H1 (cell line): ENCODE measurements around the gene FAM111A. TPM values are rescaled to one million over a fixed set of nuclear protein-coding genes. Genes with fewer than 3 reads are reported as not detected.

Experiments
- JUN ChIP-seq: IDR thresholded peaks from 2 replicates; pipeline ENCODE4 v1.6.1; 2011; ENCODE audit warnings: low read depth, mild to moderate bottlenecking, improper control_type of control experiment, low read length
- SP4 ChIP-seq: IDR thresholded peaks from 2 replicates; pipeline ENCODE4 v1.6.1; 2012; ENCODE audit warnings: low read length, inconsistent platforms
- SRF ChIP-seq: IDR thresholded peaks from 2 replicates; pipeline ENCODE4 v1.6.1; 2011; ENCODE audit warnings: mild to moderate bottlenecking, low read depth, low read length, moderate library complexity
- polyA plus RNA-seq, 7 experiments: library from polyadenylated mRNA; depleted of rRNA in 3 of 7; stranded (reverse) in 5 of 7; unstranded in 2 of 7; fragments of >200 nt in 5 of 7; fragments of 200-250 nt in 2 of 7; gene quantifications; 1 replicate in 5 of 7; 2 replicates in 1 of 7; 4 replicates in 1 of 7; pipeline versions ENCODE4 v1.2.1 to v1.2.3, GENCODE V29; 2011 to 2013; ENCODE audit warnings: missing spikeins in 2 of 7, mixed read lengths in 2 of 7
- total RNA-seq: library from RNA; stranded (reverse); fragmentation: NEBNext Ultra II Directional; extraction: Animal tissue kit (Norgen Biotek cat#: 25700); gene quantifications from 2 replicates; pipeline ENCODE4 v1.2.1, GENCODE V29; 2021
- TF ChIP-seq, protein P1 (sequence below), 3 experiments: IDR thresholded peaks; 1 replicate in 2 of 3; 2 replicates in 1 of 3; pipeline versions ENCODE4 v1.5.1 to v1.6.1; 2011; ENCODE audit warnings: low read length in 3 of 3, mild to moderate bottlenecking in 3 of 3, inconsistent platforms in 2 of 3, low read depth in 1 of 3, moderate library complexity in 1 of 3; ENCODE audit not compliant: insufficient read depth in 1 of 3; ENCODE audit errors: control extremely low read depth in 1 of 3

Gene FAM111A
- total and polyA plus RNA-seq, 2 of the 8 experiments (the other 6 are each of a cell fraction or from before 2014, with no cell fraction given): 10.2 to 29.9 TPM

DNA sequence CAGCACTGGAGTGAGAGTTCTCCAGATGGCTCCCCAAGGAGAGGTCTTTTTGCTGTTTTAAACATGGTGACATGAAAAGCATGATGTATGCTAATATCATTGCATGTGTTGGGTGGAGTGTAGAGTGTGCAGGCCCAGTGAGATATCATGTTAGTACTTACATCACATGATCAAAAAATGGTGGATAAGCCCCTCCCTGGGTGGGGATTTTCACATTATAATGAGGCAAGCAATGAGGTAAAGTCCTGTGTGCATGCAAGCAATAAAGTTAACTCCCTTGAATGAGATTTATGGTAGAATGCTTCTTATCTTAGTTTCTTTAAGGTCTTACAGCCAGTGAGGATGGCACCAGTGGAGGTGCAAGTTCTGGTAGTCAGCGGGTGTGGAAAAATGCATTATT lies 27.1 kb upstream of the FAM111A start (continued):
- TF ChIP-seq JUN (no peak), SP4 (no peak), SRF (no peak)
- TF ChIP-seq, protein P1, sequence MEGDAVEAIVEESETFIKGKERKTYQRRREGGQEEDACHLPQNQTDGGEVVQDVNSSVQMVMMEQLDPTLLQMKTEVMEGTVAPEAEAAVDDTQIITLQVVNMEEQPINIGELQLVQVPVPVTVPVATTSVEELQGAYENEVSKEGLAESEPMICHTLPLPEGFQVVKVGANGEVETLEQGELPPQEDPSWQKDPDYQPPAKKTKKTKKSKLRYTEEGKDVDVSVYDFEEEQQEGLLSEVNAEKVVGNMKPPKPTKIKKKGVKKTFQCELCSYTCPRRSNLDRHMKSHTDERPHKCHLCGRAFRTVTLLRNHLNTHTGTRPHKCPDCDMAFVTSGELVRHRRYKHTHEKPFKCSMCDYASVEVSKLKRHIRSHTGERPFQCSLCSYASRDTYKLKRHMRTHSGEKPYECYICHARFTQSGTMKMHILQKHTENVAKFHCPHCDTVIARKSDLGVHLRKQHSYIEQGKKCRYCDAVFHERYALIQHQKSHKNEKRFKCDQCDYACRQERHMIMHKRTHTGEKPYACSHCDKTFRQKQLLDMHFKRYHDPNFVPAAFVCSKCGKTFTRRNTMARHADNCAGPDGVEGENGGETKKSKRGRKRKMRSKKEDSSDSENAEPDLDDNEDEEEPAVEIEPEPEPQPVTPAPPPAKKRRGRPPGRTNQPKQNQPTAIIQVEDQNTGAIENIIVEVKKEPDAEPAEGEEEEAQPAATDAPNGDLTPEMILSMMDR (IDR thresholded peaks at IDR 0.05; ENCODE audit: control extremely low read depth in 1 of 3, insufficient read depth in 1 of 3, low read depth in 1 of 3, low read length in 3 of 3): no peak
